HG03571 (cell line): Measurements from ENCODE around the gene FAM114A1.
"Not testable (repeated sequence)": the region's sequence is repeated elsewhere in the genome, so short reads cannot be mapped to it uniquely, and the experiment has no call there.

Source experiments
- ATAC-seq: cut with Tn5 transposase; IDR thresholded peaks from one replicate; pipeline ENCODE4 v1.9.1; 2021; ENCODE audit not compliant: unreplicated experiment

Gene FAM114A1

DNA sequence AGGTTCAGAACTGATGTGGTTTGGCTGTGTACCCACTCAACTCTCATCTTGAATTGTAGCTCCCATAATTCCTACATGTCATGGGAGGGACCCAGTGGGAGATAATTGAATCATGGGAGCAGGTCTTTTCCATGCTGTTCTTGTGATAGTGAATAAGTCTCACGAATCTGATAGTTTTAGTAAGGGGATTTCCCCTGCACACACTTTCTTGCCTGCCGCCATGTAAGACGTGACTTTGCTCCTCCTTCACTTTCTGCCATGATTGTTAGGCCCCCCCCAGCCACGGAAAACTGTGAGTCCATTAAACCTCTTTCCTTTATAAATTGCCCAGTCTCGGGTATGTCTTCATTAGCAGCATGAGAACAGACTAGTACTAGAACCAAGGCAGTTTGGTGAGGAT lies 91.6 kb downstream of the FAM114A1 start:
- not testable (repeated sequence) for ATAC-seq

DNA sequence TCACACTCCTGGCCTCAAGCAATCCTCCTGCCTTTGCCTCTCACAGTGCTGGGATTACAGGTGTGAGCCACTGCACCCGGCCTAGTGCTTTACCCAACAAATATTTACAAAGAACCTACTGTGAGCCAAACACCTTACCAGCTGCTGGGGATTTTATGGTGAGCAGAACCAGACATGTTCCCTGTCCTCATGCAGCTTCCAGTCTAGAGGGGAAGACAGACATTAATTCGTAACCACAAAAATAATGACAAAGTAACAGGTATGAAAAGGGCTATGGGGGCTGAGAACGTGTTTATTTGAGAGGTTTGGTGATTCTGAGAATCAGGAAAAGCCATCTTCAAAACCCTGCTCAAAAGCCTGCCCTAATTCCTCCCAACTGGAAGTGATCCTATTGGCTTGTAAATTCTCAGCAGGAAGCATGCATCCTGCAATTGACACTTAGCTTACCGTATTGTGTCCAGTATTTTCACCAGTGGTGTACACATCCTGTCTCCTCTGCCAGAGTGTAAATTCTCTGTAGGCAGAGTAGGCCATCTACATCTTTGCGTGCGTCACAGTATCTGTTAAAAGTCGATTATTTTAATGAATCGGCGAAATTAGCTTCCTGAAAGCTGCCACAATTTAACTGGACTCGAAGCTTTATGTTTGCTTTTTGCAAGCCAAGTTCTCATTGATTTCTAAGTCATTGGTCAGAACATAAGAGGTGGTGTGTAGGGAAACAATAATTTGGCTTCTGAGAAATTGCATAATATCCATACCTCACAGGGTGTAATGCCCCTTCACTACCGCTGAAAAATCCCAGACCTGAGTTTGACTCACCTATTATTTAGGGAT lies 97.6 kb downstream of the FAM114A1 start:
- no peak for ATAC-seq

DNA sequence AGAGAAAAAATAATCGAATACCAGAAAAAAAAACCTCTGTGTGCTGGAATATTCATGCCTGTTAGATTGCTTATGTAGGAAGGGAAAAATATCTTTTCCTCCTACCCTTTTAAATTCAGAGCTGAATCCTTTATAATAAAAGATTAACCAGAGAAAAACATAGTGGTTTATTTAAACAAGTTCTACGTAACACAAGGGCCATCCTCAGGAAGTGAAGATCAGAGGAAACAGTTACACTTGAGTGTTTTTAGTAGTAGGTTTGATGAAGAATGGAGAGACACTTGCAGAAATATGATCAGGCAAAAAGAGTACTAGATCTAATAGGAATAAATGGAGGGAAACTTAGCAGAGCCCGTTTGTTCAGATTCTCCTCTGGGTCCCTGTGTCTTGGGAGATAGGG lies 98.3 kb downstream of the FAM114A1 start:
- ATAC-seq = no peak

DNA sequence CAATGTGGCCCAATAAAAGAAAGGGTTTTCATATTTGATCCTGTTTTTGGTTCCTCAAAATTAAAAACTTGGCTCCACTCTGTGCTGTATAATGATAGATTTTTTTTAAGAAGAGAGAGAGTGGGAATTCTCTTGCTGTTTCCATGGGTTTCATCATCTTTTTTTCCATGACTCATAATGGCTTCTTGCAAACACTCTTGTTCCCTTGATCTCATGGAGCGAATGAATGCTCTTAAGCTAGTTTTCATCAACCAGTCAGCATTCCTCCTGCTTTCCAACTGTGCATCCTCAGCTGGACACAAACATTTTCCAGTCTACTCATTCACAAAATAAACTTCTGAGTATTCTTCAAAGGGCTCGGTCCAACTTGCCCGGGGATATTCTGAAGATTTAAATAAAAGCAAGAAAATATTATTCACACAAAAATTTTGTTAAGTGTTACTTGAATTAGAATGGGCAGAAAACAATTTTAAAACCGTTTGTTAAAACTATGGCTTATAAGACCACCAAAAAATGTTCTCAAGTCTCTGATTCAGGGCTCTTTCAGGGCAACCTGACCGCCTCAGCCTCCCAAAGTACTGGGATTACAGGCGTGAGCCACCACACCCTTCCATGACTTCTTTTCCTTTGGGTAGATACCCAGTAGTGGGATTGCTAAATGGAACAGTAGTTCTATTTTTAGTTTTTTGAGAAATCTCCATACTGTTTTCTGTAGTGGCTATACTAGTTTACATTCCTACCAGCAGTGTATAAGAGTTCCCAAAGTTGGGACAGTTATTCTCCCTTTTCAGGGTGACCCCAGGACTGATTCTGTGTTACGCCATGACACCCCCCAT lies 99.9 kb downstream of the FAM114A1 start:
- ATAC-seq = no peak

GRCh38 chr4:38968668-38969067 lies 101.1 kb downstream of the FAM114A1 start:
- no peak for ATAC-seq

- no peak for ATAC-seq
Measured at GRCh38 chr4:38976308-38976707, 108.7 kb downstream of the FAM114A1 start.

- no peak for ATAC-seq
Measured at GRCh38 chr4:38979081-38979480, 111.5 kb downstream of the FAM114A1 start.

GRCh38 chr4:38979511-38980230 lies 112.1 kb downstream of the FAM114A1 start:
- no peak for ATAC-seq

DNA sequence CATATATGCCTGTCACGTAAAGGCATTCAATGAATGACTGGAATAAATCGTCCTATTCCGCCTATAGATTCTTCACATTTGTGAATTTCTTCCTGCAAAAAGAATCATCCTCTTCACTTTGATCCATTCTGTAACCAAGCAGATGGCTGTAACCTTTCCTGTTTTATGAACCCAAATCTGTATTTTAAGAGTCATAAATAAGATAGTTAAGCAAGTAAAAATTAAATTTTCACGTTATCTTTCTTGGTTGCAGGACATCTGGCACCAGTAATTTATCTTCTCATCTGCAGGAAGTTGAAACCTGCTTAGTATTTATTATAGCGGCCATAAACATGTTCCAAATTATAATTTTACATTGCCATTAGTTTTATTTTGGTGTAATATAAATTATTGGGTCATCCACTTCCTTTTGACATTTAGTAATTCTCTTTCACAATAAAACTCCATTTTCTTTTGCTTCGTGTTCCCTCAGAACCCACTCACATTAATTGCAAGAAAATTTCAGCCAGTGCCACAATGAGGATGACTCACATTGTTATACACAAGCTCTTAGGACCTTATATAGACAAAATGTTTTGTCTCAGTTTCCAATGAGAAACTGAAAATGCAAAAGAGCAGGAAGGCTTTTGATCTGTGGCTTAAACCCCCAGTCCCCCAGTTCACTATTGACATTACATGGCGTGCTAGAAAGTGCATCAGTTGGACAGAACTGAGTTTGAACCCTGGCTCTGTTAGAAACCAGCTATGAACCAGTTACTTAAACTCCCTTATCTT lies 113.5 kb downstream of the FAM114A1 start:
- no peak for ATAC-seq

DNA sequence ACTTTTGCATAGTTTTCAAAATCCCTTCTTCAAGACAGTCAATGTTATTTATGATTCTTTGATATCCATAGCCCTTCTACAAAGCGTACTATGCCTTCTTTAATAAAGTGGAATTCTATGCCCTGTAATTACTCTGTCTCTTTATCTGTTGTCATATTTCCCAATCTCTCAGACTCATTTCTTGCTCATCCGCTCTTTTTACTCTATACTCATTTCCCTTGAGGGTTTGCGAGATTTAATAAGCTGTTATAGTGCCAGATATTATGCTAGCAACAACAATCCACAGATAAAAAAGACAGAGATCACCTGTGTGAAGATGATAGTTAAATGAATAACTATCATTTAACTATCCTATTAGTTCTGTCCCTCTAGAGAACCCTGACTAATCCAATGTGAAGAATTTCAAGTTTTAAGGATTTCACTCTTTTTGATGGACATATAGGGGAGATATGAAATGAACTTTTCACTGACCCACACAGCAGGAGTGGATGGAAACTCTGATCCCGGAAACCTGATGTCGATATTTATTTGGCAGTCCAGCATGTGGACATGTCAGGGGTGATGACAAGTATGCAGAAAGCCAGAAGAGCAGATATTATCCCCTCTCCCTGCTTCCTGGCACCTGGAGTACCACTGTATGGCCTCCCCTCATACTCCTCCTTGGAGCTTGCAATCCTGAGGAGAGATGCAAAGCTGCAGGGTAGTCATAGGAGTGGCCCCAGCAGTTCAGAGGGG lies 114.9 kb downstream of the FAM114A1 start:
- no peak for ATAC-seq

GRCh38 chr4:38983291-38983690 lies 115.7 kb downstream of the FAM114A1 start:
- ATAC-seq = no peak

DNA sequence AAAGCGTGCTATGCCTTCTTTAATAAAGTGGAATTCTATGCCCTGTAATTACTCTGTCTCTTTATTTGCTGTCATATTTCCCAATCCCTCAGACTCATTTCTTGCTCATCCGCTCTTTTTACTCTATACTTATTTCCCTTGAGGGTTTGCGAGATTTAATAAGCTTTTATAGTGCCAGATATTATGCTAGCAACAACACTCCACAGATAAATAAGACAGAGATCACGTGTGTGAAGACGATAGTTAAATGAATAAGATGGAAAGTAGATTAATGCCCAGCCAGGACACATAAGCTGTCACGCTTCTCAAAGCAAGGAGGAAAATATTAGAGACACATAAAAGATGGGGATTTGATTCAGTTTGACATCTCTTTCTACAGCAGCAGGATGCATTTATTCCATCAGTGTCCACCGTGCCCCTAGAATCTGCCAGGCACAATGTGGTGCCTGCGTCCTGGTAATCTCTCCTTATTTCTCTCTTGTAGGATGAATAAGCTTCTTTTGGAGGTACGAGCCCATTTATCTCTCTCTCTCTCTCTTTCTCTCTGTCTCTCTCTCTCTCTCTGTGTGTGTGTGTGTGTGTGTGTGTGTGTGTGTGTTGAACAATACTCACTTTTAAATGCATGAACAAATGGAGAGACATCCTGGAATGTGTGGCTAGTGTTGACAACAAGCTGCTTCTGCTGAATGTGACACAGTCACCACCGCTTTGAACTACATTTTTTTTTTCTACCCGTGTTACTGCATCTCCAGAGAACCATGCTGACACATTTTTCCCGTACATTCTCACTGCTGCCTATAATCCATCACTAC lies 116.4 kb downstream of the FAM114A1 start:
- ATAC-seq = no peak

DNA sequence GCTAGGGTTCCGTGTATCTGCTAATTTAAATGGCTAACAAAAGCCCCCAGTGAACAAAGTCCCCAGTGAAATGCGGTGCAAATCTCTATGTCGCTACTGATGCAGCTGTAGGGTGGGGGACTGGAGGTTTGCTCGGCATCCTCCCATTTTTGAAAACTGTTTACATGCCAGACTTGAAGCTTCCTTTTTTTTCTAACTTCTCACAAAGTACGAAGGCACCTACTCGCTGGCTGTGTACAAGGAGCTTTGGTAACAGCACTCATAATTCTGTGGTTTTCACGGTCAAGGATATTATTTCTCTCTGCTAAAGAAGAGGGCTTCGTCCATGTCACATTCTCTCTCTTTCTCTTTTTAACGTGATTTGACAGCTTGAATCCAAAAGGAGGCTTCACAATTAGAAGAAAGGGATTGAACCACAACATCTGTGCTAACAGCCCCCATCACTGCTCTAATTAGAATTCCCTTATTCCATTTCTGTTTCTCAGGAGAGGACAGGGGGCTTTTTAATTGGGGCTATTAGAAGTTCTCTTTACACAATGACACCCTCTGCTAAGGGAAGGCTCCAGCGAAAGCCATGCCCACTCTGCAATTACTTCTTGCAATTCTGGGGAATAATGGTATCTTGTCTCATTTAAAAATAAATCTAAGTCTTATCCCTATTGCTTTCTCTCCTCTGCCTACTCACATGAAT lies 117.9 kb downstream of the FAM114A1 start:
- no peak for ATAC-seq

DNA sequence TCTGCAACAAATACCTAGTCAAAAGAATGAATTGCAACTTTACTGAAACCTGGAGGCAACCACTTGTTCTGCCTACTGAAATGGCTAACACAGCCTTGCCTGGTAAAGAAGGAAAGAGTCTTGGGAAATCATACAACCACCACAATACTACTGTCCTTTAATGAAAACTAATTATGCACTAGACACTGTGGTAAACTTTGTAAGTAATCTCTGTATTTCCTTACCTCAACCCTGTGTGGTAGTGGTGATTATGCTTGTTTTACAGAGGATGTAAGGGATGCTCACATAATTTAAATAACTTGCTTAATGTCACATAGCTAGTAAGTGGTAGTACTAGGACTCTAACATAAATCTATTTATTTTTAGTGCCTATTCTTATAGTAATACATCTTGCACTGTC lies 119.9 kb downstream of the FAM114A1 start:
- ATAC-seq = no peak

DNA sequence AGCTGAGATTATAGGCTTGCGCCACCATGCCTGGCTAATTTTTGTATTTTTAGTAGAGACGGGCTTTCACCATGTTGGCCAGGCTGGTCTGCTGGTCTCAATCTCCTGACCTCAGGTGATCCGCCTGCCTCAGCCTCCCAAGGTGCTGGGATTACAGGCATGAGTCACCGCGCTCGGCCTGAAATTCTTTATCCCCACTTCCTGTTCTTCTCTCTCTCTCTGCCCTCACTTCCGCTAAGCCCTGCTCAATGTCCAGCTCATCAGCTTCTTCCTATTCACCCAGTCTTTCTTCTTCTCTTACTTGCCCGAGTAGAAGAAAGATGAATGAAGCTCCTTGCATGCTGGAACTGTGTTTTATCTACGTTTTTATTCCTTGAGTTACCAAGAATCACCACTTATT lies 120.7 kb downstream of the FAM114A1 start:
- ATAC-seq = not testable (repeated sequence)

DNA sequence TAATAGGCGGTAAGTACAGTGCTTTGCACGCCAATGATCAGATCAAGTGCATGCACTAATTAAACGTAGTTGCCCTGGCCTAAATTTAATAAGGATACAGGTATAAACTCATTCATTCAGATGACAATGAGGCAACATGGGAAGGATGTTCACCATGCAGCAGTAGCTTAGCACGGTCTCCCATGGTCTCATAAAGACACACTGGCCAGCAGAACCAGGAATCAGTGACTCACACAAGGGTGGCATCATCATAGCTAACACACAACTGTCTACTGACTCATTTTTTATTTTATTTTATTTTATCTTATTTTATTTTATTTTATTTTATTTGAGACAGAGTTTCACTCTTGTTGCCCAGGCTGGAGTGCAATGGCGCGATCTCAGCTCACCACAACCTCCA lies 121.9 kb downstream of the FAM114A1 start:
- ATAC-seq = no peak

DNA sequence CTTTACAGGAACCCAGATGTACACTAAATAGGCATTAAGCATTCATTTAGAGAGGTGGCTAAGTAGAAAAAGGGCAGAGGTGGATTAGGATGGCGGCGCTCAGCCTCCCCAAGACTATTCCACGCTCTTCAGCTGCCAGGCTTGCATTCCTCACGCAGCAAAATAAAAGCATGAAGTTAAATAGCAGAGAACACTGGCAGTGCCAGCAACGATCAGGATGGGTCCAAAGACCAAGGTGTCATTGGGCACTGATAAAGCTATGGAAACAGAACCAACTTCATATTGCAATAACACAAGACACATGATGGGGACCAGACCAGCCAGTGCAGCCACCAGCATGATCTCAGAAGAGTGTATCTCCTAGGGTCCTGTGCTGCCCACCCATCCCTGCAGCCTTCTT lies 122.6 kb downstream of the FAM114A1 start:
- no peak for ATAC-seq

GRCh38 chr4:38993683-38994082 lies 126.1 kb downstream of the FAM114A1 start:
- ATAC-seq = no peak

GRCh38 chr4:38994135-38994534 lies 126.5 kb downstream of the FAM114A1 start:
- no peak for ATAC-seq
